GM19240 (cell line): ENCODE measurements around the gene FANCC.

Experiments
- DNase-seq: peaks from one replicate; pipeline ENCODE4 v3.0.0; 2011; ENCODE audit warnings: low spot score; ENCODE audit not compliant: insufficient read length

Gene FANCC

GRCh38 chr9:95317119-95317892 lies at the start of gene FANCC:
FANCC (minus strand) TSS chr9:95317709; CDS start chr9:95249291, 68,418 bp downstream.
- DNase-seq, result peak; percentile 66

- DNase-seq, result no peak
Measured at GRCh38 chr9:95366731-95367325, 49.3 kb upstream of the FANCC start.

GRCh38 chr9:95365766-95366165 lies 48.3 kb upstream of the FANCC start:
- DNase-seq, result no peak

- no peak for DNase-seq
Measured at GRCh38 chr9:95363051-95363841, 45.7 kb upstream of the FANCC start.

GRCh38 chr9:95360866-95361265 lies 43.4 kb upstream of the FANCC start:
- no peak for DNase-seq

- DNase-seq, result no peak
Measured at GRCh38 chr9:95357316-95357715, 39.8 kb upstream of the FANCC start.

- DNase-seq, result no peak
Measured at GRCh38 chr9:95355500-95355899, 38.0 kb upstream of the FANCC start.

- no peak for DNase-seq
Measured at GRCh38 chr9:95351051-95351450, 33.5 kb upstream of the FANCC start.

- no peak for DNase-seq
Measured at GRCh38 chr9:95350266-95350665, 32.8 kb upstream of the FANCC start.

- no peak for DNase-seq
Measured at GRCh38 chr9:95349091-95350038, 31.9 kb upstream of the FANCC start.

GRCh38 chr9:95346021-95346420 lies 28.5 kb upstream of the FANCC start:
- DNase-seq, result no peak

GRCh38 chr9:95344735-95345325 lies 27.3 kb upstream of the FANCC start:
- DNase-seq, result no peak

- DNase-seq, result no peak
Measured at GRCh38 chr9:95343725-95344287, 26.3 kb upstream of the FANCC start.

- no peak for DNase-seq
Measured at GRCh38 chr9:95342571-95342970, 25.1 kb upstream of the FANCC start.

- no peak for DNase-seq
Measured at GRCh38 chr9:95341293-95341962, 23.9 kb upstream of the FANCC start.

GRCh38 chr9:95338243-95338642 lies 20.7 kb upstream of the FANCC start:
- no peak for DNase-seq

GRCh38 chr9:95336281-95336680 lies 18.8 kb upstream of the FANCC start:
- DNase-seq, result no peak

GRCh38 chr9:95333426-95333825 lies 15.9 kb upstream of the FANCC start:
- no peak for DNase-seq

GRCh38 chr9:95332860-95333259 lies 15.4 kb upstream of the FANCC start:
- DNase-seq, result no peak
